Islet precursor cell (in vitro differentiated cells): ENCODE measurements around the gene PRKCB.
A peak's percentile ranks its signal among the peaks of the same experiment; 100 is the strongest.

Source experiments
- DNase-seq: peaks from one replicate; pipeline ENCODE4 v3.0.0-alpha.2; 2018

The PRKCB gene

DNA sequence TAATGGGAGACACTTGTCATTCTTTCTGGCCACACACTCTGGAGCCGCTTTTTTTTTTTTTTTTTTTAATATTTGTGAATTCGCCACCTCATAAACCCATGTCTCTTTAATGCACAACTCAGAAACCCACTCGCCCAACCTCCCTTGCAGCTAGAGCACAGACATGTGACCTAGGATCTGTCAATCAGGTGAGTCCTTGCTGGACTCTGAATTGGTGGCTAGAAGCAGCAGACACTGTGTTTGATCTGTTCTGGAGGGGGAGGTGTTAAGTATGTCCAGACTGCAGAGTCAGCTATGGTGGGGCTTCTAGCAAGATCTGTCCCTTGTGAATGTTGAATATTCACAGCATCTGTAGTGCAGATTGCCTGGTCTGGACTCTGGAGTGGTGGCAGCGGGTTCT lies 112.1 kb downstream of the PRKCB start:
- no peak for DNase-seq

DNA sequence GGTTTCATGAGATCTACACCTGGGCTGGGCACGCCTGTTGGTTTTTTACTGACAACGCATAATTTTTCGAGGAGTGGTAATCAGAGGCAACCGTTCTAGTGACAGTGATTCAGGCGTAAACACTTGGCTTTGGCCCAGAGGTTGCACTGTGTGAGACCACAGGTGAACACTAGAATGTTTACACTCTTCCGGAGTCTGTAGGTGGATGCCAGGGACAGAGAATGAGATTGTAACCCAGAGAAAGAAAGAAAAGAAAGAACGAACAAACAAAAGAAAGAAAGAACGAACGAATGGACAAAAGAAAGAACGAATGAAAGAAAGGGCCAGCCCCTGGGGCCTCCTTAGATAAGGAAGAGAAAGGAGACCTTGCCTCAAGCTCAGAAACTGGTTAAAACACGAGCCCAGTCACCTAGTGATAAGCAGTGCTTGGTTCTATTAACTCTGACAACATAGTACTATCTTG lies 113.2 kb downstream of the PRKCB start:
- no peak for DNase-seq

DNA sequence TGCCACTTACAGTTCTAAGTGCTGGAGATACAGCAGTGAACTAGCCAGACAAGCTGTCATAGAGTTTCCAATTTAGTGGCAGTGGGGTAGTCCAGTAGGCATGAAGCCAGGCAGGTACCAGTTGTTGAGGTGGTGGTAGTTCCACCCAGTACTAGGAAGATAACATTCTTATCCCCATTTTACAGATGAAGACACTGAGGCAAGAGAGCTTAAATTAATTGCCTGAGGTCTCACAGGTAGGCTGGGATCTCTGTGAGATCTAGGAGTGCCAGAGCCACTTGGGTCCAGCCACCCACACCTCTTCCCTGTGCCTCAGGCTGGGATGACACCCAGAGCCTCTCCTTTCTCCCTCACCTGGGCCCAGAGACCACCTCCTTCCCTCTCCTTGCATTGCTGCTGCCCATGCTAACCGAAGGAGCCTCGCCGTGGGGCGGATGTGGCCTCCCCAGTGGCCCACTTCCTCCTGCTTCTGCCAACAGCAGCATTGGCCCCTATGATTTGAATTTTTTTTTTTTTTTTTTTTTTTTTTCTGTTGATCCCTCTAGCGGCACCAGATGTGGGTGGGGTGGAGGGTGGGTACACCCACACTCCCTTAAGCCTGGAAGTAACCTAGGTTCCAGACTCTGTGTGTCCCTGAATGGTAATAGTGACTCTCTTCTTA lies 114.0 kb downstream of the PRKCB start:
- no peak for DNase-seq

DNA sequence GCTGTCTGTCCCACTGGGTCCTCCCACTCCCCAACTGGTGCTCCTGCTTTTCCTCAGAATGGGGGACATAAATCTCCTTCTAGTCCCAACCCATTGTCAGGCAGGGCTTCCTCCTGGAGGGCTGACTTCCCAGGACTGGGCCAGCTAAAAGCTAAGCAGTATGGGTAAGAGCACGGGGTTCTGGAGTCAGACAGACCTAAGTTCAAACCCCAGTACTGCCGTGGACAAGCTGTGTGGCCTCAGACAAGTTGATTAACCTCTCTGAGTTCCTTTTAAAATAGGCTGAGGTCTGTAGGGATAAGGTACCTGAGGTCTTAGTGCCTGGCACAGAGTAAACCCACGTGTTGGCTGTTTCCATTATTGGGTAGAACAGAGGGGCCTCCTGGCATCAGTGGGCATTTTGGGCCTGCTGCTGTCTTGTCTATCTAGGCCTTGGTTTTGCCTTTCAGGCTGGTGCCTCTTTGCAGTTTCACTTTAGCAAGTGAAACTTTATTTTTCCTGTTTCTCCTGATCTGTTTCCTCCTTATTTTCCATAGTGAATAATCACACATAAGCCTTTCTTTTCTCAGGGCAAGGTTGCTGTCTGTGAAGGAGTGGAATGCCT lies 114.6 kb downstream of the PRKCB start:
- DNase-seq: no peak

DNA sequence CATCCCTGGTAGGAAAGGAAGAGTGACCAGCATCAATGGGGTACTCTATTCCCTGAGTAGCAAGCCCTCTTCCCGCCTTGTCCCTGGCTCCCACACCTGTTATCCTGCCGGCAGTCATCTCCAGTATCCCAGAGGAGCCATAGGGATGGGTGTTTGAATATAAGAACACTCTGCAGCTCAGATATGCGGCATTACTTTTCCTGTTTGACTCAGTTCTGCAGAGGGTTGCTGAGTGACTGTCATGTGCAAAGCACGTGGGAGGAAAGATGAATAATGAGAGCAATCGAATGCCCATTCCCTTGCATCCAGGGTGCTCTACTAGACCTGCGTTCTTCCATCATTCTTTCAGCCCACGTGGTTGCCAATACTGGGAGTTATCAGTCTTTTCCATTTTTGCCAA lies 115.1 kb downstream of the PRKCB start:
- DNase-seq: no peak

DNA sequence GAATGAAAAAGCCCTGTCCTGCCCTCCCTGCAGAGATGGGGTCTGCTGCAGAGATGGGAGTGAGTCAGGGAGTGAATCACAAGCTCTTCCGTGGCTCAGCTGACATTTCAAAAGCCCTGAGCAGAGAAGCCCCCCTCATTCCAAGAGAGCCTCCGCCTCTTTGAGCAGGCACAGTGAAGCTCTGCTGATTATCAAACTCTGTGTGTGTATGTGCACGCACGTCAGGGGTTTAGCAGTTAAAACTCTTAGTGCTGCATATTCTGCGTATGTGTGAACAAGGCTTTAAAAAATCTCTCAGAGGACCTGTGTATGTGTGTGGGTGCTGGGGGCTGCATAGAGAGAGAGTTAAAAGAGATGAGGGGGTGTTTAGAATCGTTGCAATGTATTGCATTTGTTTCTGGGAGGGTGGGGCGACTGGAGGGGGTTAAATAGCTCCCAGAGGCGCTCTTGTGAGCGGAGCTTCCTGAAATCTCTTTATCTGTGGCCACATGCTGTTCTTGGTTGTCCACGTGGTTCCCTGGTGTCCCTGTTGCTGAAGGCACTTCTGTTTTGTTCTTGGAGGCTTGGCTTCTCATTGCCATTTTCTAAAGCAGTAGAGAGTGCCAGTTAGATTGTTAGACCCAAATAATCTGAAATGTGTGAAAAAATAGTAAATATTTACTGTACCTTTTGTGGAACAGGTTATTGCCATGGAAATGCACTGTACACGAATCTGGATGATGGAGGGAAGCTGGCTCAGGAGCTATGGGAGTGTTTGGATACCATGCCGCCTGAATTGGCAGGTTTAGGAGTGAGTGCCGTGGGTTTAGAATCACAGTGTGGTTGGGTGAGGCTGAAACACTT lies 116.6 kb downstream of the PRKCB start:
- peak; percentile 91 for DNase-seq

DNA sequence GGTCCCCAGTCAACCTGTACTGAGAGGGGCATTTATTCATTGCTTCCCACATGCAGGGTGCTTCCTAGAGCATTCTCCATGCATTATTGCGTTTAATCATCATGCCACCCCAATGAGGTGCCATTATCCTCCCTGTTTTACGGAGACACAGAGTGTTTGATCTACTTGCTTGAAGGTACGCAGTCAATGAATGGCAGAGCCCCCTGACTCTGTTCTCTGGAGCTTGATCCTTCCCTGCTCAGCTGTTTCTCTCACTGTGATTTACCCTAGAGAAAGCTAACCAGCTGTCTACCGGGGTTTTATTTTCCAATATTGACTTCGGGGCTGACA lies 117.2 kb downstream of the PRKCB start:
- peak; percentile 41 for DNase-seq

DNA sequence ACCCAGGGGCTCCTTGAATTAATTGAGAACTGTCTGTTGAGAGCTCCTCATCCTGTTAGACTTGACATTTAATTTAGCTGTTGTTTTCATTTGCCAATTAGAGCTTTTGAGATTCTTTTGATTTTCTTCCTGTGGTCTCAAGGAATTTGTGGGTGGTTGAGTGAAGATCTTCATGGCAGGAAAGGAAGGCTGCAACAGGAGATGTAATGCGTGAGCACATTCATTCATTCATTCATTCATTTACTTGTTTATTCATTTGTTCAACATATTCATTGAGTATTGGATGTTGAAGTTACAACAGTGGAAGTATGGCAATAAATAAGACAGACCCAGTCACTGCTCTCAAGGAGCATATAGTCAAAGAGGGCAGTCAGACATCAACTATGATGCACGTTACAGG lies 117.7 kb downstream of the PRKCB start:
- no peak for DNase-seq

DNA sequence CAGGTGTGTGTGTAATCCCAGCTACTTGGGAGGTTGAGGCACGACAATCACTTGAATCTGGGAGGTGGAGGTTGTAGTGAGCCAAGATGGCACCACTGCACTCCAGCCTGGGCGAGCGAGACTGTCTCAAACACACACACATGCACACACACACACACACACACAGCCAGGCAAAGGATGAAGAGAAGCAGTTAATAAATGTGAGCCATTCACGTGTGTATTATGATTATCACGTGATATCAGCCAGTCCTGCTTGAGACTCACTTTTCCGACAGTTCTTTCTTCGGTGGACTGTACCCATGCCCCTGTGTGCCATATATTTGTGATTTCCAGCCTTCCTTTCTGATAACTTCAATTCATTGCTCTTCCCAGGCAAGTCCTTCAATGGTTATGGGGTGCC lies 119.3 kb downstream of the PRKCB start:
- DNase-seq: peak; percentile 4

DNA sequence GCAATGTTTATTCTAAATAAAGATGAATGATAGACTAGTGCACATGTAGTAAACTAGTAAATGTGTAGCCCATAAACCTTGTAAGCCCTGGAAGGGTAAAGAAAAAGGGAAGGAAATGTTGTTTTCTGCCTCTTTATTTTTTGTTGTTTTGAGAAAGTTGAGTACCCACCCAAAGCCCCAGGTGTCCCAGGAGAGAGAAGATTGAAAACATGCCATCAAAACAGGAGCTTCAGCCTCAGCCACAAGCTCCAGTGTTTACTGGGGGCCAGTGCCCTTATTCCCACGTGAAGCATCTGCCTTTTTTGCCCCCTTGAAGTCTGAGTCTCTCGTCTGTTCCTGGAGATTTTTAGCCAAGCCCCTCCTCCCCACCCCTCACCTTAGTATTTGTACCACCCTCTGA lies 121.5 kb downstream of the PRKCB start:
- no peak for DNase-seq

DNA sequence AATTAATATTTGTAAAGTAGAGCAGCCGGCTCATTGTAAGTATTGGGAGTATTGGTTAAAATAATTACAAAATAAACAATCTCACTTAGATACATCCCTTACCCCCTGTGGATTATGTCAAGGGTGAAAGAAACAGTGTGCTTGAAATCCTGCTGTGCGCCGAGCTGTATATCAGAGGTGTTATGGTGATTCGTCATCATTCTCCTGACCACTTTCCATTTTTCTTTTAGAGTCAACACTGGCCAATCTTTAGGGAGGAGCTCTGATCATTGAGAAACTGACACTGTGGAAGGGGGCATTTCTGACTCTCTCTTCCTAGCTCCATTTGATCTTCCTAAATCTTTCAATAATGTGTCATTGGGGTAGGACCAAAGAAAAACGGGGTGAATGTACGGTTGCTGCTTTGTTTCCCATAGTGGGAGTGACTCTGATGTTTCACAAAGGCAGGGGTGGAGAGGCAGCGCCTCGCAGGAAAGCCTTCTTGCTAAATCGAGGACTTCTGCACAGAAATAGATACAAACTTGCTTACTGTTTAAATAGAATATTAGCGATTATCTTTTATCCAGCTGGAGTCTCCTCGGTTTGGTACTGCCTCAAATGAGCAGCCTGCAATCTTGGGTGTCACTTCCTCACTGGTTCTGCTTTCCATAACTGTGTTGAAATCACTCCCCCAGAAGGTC lies 123.4 kb downstream of the PRKCB start:
- peak; percentile 5 for DNase-seq

DNA sequence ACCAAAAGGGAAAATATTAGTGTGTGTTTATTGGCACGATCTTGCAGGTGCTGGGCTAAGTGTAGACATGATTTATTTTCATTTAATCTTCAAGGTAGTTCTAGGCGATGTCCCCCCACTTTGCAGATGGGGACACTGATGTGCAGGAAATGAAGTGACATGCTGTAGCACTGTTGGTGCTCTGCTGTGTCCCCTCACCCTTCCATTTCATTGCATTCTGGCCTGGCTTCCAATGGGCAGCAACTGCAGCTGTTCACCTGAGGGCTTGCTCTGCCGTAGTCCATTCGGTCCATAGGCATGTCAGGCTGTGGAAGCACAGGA lies 123.9 kb downstream of the PRKCB start:
- peak; percentile 22 for DNase-seq

DNA sequence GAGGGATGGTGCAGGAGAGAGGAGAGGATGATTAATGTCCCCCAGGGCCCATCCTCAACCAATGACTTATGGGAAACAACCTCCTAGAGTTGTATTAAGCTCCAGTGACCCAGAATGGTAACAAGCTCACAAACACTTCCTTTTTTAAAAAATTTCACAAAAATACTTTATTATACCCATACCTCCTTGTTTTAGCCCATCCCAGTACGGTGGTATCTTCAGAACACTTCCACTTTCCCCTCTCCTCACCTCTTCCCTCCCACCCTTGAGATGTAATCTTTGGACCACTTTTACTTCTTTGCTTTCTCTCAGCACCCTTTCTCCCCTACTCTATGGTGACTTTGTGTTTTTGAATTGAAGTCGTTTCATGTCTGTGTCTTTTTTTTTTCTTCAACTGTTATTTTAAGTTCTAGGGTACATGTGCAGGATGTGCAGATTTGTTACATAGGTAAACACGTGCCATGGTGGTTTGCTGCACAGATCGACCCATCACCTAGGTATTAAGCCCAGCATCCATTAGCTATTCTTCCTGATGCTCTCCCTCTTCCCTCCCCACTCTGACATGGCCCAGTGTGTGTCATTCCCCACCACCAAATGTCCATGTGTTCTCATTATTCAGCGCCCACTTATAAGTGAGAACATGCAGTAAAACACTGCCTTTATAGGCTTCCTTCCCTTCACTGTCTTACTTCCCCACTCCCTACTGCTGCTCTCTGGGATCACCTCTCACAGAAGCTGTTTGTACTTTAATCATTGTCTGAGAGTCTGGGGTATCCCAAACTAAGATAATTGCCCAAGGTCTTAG lies 124.5 kb downstream of the PRKCB start:
- DNase-seq: peak; percentile 11

DNA sequence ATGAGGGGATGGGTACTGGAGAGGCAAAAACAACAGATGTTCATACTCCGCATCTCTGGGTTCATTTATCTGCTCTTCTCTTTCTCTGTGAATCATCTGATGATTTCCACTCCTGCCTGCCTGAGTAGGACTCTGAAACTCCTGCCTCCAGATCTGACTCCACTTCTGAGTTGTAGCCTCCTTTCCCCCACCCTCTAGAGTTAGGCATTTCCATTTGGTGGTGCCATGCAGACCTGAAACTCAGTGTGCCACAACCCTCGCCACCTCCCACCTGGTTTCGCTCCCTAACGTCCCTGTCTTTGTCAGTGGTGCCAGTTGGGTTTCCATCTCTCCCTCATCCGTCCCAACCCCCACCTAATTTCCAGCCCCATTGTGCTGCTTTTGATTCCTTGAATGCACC lies 126.2 kb downstream of the PRKCB start:
- DNase-seq: peak; percentile 9

DNA sequence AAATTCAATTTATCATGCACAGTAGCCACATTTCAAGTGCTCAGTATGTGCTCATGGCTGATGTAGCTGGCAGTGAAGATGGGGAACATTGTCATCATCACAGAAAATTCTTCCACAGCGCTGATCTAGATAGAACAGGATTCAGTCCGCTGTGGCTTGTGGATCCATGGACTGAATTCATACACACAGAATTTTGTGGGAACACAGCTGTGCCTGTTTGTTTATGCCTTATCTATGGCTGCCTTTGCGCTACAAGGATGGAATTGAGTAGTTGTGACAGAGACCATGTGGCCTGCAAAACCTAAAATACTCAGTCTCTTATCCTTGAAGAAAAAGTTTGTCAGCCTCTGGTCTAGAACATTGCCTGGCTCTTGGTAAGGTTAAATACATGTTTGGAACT lies 128.4 kb downstream of the PRKCB start:
- DNase-seq: no peak

DNA sequence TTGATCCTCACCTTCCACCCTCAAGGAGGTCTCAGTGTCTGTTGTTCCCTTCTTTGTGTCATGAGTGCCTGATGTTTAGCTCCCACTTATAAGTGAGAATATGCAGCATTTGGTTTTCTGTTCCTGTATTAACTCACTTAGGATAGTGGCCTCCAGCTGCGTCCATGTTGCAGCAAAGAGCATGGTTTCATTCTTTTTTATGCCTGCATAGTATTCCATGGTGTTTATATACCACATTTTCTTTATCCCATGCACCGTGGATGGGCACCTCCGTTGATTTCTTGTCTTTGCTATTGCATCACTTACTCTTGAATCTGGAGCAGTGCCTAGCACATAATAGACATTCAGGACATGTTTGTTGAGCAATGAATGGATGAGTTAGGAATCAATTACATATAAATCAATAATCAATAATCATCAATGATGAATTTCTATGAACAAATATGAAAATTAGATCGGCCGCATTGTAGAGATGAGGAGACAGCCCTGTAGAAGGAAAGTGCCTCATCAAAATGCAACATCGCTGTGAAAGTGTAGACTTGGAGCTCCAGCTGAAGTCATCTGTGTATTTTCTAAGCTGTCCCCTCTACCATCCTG lies 129.5 kb downstream of the PRKCB start:
- peak; percentile 2 for DNase-seq

DNA sequence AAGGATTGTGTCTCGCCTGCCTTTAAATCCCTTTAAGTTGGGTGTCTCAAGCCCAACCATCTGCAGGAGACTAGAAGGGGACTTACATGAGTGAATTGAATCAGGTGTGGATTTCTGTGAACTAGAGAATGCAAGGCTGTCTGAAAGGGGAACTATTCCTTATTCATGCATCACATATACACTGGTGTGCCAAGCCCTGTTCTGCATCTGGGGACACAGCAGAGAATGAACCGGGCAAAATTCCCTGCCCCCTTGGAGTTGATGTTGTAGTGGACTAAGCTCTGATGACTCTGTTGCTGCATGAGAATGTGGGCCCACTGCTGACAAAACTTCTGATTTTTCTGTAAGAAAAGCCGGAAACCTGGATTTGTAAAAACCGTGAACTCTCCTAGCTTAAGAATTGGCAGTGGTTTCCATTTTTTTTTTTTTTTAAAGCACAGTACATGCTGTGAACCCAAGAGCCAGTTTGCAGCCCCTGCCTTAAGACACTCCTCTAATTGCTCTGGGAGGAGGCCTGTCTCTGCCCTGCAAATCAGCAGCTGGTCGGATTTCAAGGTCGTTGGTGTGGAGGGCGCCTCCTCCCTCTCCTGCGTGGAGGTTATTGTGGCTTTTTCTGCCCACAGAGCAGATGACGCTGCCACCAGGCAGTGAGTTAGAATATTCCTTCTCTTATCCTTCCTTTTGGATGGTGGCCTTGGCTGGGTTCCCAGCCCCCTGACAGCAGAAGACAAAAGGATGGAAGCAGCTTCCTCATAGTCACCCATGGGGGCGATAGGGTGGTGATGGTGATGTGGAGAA lies 131.0 kb downstream of the PRKCB start:
- peak; percentile 40 for DNase-seq

DNA sequence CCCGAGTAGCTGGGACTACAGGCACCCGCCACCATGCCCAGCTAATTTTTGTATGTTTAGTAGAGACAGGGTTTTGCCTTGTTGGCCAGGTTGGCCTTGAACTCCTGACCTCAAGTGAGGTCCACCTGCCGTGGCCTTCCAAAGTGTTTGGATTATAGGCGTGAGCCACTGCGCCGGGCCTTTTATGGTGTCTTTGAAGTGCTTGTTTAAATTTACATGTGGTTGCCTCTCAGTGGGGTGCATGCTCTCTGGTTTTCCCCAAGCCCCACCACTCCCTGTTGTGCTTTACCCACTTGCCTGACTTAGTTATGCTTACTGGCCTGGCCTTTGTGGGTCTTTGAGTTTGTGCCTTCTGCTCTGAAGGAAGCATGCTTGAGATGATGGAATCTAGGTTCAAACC lies 132.0 kb downstream of the PRKCB start:
- DNase-seq: peak; percentile 15

DNA sequence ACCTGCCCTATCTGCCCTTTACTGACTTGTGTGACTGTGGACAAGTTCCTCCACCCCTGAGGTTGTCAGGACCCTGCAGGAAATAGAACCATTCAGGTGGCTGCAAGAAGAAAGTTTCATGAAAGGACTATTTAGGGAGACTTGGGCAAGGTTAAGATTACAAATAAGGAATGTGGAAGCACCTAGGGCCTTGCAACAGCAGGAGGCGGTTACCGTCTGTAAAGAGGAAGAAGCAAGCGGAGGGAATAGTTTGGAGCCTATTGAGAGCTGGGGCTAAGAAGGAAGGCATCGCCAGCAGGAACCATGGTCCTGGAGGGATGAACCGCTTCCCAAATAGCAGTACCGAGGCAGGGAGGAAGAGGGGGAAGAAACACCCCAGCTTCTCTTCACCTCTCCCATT lies 132.4 kb downstream of the PRKCB start:
- DNase-seq: peak; percentile 33

DNA sequence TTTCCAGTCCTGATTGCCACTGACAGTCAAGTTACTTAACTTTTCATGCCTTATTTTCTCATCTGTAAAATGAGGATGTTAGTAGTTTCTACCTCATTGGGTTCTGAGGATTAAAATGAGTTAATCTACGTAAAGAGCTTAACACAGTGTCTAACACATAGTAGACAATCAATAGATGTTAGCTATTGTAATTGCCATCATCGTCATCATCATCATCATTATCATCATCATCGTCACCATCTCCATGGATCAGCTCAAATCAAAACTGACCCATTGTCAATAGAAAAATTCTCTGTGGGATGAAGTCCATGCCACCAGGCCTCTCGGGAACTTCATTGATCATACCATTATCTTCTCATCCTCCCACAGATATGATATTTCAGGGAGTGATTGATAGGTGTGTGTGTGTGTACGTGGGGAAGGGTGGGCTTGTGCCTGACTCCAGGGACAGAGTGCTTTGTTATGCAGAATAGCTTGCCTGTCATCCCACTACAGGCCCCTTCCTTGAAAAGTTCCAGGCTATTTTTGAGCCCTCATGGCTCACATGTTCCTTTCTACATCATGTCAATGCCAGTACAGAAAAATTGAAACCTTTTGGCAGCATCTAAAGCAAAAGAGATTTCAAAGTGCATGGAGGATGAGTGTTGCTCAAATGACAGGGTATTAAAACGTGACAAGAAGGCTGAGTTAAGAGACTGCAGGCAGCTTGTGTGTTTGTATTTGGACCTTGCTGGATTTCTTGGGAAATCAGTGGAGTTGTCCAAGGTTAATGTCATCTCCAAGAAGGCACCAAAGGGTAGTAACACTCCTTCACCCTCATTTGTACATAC lies 133.9 kb downstream of the PRKCB start:
- DNase-seq: peak; percentile 7

DNA sequence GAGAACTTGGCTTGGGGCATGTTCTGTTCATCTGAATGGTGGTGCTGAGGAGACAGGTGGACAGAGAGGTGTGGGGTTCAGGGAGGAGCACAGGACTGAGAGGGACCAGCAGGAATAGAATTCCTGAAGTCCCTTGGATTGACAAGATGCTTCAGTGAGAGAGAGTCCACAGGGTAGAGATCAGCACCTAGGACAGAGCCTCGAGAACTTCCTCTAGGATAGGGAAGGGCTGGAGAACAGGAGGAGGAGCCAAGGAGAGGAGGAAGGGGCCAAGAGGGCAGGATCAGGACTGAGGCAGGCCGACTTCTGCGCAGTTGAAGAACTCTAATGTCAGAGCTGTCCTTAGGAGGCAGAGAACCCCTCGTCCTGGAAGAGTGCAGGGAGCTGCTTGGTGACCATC lies 138.4 kb downstream of the PRKCB start:
- DNase-seq: peak; percentile 79
